Nephron progenitor cell (in vitro differentiated cells): ENCODE data around the gene SHISA7.
A peak's percentile ranks its signal among the peaks of the same experiment; 100 is the strongest.

ENCODE experiments used
- DNase-seq: peaks from one replicate; pipeline ENCODE4 v3.0.0; 2021
- H3K27ac Mint-ChIP-seq: 2 replicates; pipeline ENCODE4 v1.8.0; 2021; ENCODE audit warnings: mild to moderate bottlenecking, moderate library complexity, mixed read lengths
- H3K27me3 Mint-ChIP-seq: 2 replicates; pipeline ENCODE4 v1.8.0; 2021; ENCODE audit warnings: mild to moderate bottlenecking, low read depth, mixed read lengths; ENCODE audit not compliant: poor library complexity
- H3K36me3 Mint-ChIP-seq: 2 replicates; pipeline ENCODE4 v1.8.0; 2021; ENCODE audit warnings: low read depth, mixed read lengths
- H3K4me1 Mint-ChIP-seq: 2 replicates; pipeline ENCODE4 v1.8.0; 2021; ENCODE audit warnings: mixed read lengths
- H3K4me3 Mint-ChIP-seq: 2 replicates; pipeline ENCODE4 v1.8.0; 2021; ENCODE audit warnings: mild to moderate bottlenecking, moderate library complexity, mixed read lengths
- H3K9me3 Mint-ChIP-seq: 2 replicates; pipeline ENCODE4 v1.8.0; 2021; ENCODE audit warnings: mild to moderate bottlenecking, moderate library complexity, mixed read lengths
- CTCF ChIP-seq: fragments of 200-600 bp; sonication (generic); IDR thresholded peaks from 2 replicates; pipeline ENCODE4 v1.5.0; 2021; ENCODE audit warnings: antibody characterized with exemption

SHISA7 gene

GRCh38 chr19:55485439-55486011, 42.4 kb upstream of the SHISA7 start:
- peaks cover 3% of the 10 kb centered on the region for H3K27me3 Mint-ChIP-seq
- H3K4me1 Mint-ChIP-seq, result peaks cover 31% of the 10 kb centered on the region
- no peaks in the 10 kb centered on the region for H3K9me3 Mint-ChIP-seq

GRCh38 chr19:55484593-55485438, 41.7 kb upstream of the SHISA7 start, which contains the start of gene NAT14:
NAT14 (plus strand) TSS chr19:55485188; CDS start chr19:55485709, 521 bp downstream.
- Mint-ChIP-seq H3K9me3 (no peaks in the 10 kb centered on the region), H3K4me1 (peaks cover 37% of the 10 kb centered on the region), H3K4me3 (peak within 1 kb of the TSS; percentile 91), H3K36me3 (peaks cover 2% of the 10 kb centered on the region), H3K27me3 (peaks cover 3% of the 10 kb centered on the region), H3K27ac (peak within 1 kb of the TSS; percentile 6)
- peak; percentile 94 for DNase-seq
- no peak for TF ChIP-seq CTCF

More at GRCh38 chr19:55485439-55486011, 42.4 kb upstream of the SHISA7 start:
- Mint-ChIP-seq H3K27ac (no peak overlapping the region), H3K4me3 (peak overlapping the region; percentile 91), H3K36me3 (no peaks in the 10 kb centered on the region)
- DNase-seq, result no peak
- no peak for TF ChIP-seq CTCF

GRCh38 chr19:55483706-55484592, 40.8 kb upstream of the SHISA7 start:
- H3K9me3 Mint-ChIP-seq, result no peaks in the 10 kb centered on the region
- DNase-seq, result no peak
- H3K27ac Mint-ChIP-seq, result no peak overlapping the region
- H3K36me3 Mint-ChIP-seq, result peaks cover 7% of the 10 kb centered on the region
- H3K4me3 Mint-ChIP-seq, result peak overlapping the region; percentile 73
- peaks cover 3% of the 10 kb centered on the region for H3K27me3 Mint-ChIP-seq
- H3K4me1 Mint-ChIP-seq, result peaks cover 46% of the 10 kb centered on the region
- TF ChIP-seq CTCF, result no peak

GRCh38 chr19:55482967-55483705, 40.0 kb upstream of the SHISA7 start:
- H3K36me3 Mint-ChIP-seq, result peaks cover 7% of the 10 kb centered on the region
- H3K9me3 Mint-ChIP-seq, result no peaks in the 10 kb centered on the region
- H3K4me3 Mint-ChIP-seq, result no peak overlapping the region
- TF ChIP-seq CTCF, result no peak
- peaks cover 3% of the 10 kb centered on the region for H3K27me3 Mint-ChIP-seq
- DNase-seq, result no peak
- no peak overlapping the region for H3K27ac Mint-ChIP-seq
- H3K4me1 Mint-ChIP-seq, result peaks cover 49% of the 10 kb centered on the region

- peaks cover 52% of the 10 kb centered on the region for H3K4me1 Mint-ChIP-seq
- H3K27ac Mint-ChIP-seq, result no peak overlapping the region
- TF ChIP-seq CTCF, result no peak
- no peak overlapping the region for H3K4me3 Mint-ChIP-seq
- peaks cover under 1% of the 10 kb centered on the region for H3K27me3 Mint-ChIP-seq
- no peaks in the 10 kb centered on the region for H3K9me3 Mint-ChIP-seq
- peaks cover 7% of the 10 kb centered on the region for H3K36me3 Mint-ChIP-seq
- DNase-seq, result no peak
Observed at GRCh38 chr19:55482156-55482961, 39.3 kb upstream of the SHISA7 start.
